AG04450 (cell line): ENCODE results near the gene RNF39. TPM values are rescaled to one million over a fixed set of nuclear protein-coding genes. Genes with fewer than 3 reads are reported as not detected.
A peak's percentile ranks its signal among the peaks of the same experiment; 100 is the strongest.

Experiments used
- CTCF ChIA-PET: fragments of 300-600, 350-600 bp; formaldehyde crosslinking; extraction: SDS; loops from one replicate; lab custom pipeline; 2022; ENCODE audit warnings: antibody characterized with exemption, inconsistent platforms; lab: Charles Lee
- POLR2A ChIA-PET: fragments of 350-600 bp; formaldehyde crosslinking; extraction: SDS; loops from one replicate; lab custom pipeline; 2021; ENCODE audit warnings: antibody characterized with exemption, inconsistent platforms; lab: Yijun Ruan, JAX
- DNase-seq: peaks from one replicate; pipeline ENCODE4 v3.0.0-alpha.2; 2011; ENCODE audit warnings: low read depth, low spot score
- H3K27ac ChIP-seq: one replicate; pipeline ENCODE4 v1.5.1; 2012; ENCODE audit warnings: low read depth, low read length, control low read depth
- H3K27me3 ChIP-seq: one replicate; pipeline ENCODE4 v1.6.0; 2012; ENCODE audit warnings: low read length; ENCODE audit not compliant: control insufficient read depth, insufficient read depth
- H3K4me3 ChIP-seq: 2 replicates; pipeline ENCODE4 v1.5.1; 2011; ENCODE audit warnings: mild to moderate bottlenecking, low read depth, low read length, control low read depth
- H3K9me3 ChIP-seq: 2 replicates; pipeline ENCODE4 v1.5.1; 2012; ENCODE audit warnings: low read length; ENCODE audit not compliant: control insufficient read depth, insufficient read depth
- CTCF ChIP-seq: IDR thresholded peaks from 2 replicates; pipeline ENCODE4 v1.5.1; 2011; ENCODE audit warnings: low read depth, low read length, control low read depth, inconsistent platforms
- polyA plus RNA-seq: library from polyadenylated mRNA; depleted of rRNA; stranded (reverse); fragments of >200 nt; gene quantifications from 2 replicates; pipeline ENCODE4 v1.2.3, GENCODE V29; 2011

RNF39 gene
- polyA plus RNA-seq, 1 experiment, result not detected

- TF ChIP-seq CTCF, result no peak
- H3K27me3 ChIP-seq, result peaks cover 74% of the 10 kb centered on the region
- POLR2A ChIA-PET, result no interaction called here
Observed at GRCh38 chr6:30073489-30074235, 1.9 kb downstream of the RNF39 start.

GRCh38 chr6:30071858-30072257 lies 3.7 kb downstream of the RNF39 start:
- ChIA-PET CTCF (interaction anchor here (1.3 kb wide), 1 partner anchor 59 kb away, joined by 3 read pairs; no protein-coding TSS in a partner anchor), POLR2A (no interaction called here)
- no peak for TF ChIP-seq CTCF
- DNase-seq, result no peak
- Histone ChIP-seq H3K4me3 (no peak overlapping the region), H3K27ac (no peak overlapping the region), H3K9me3 (no peaks in the 10 kb centered on the region; the same call in 1 of the 2 replicates), H3K27me3 (peaks cover 57% of the 10 kb centered on the region)

More at GRCh38 chr6:30073489-30074235, 1.9 kb downstream of the RNF39 start:
- CTCF ChIA-PET, result interaction anchor here (0.8 to 1.4 kb wide), 2 partner anchors 30 to 57 kb away, joined by 4 to 6 read pairs; no protein-coding TSS in a partner anchor
- no peak for DNase-seq
- no peaks in the 10 kb centered on the region; the same call in 1 of the 2 replicates for H3K9me3 ChIP-seq
- H3K4me3 ChIP-seq, result no peak overlapping the region
- no peak overlapping the region for H3K27ac ChIP-seq

GRCh38 chr6:30071081-30071818 lies 4.3 kb downstream of the RNF39 start:
- peak; percentile 26; the same call in 1 of the 2 replicates for TF ChIP-seq CTCF
- Histone ChIP-seq H3K27me3 (peaks cover 51% of the 10 kb centered on the region), H3K9me3 (no peaks in the 10 kb centered on the region; the same call in 1 of the 2 replicates), H3K27ac (no peak overlapping the region), H3K4me3 (peak overlapping the region; percentile 20; the same call in 1 of the 2 replicates)
- ChIA-PET POLR2A (no interaction called here), CTCF (interaction anchor here (1.3 kb wide), 1 partner anchor 60 kb away, joined by 3 read pairs; no protein-coding TSS in a partner anchor)
- no peak for DNase-seq

- ChIA-PET POLR2A (no interaction called here), CTCF (interaction anchor here (0.9 to 1.5 kb wide), 2 partner anchors 35 to 63 kb away, joined by 3 read pairs; no protein-coding TSS in a partner anchor)
- Histone ChIP-seq H3K9me3 (no peaks in the 10 kb centered on the region; the same call in 1 of the 2 replicates), H3K27me3 (peaks cover 16% of the 10 kb centered on the region), H3K4me3 (peak overlapping the region; percentile 84), H3K27ac (peak overlapping the region; percentile 80)
- no peak for TF ChIP-seq CTCF
- no peak for DNase-seq
Observed at GRCh38 chr6:30067460-30068139, 8.0 kb downstream of the RNF39 start.
